PC-3 (cell line): ENCODE data around the gene NUDT11. TPM values are rescaled to one million over a fixed set of nuclear protein-coding genes. Genes with fewer than 3 reads are reported as not detected.
"Not testable (repeated sequence)": the region's sequence is repeated elsewhere in the genome, so short reads cannot be mapped to it uniquely, and the experiment has no call there.

ENCODE experiments used
- ATAC-seq: fragments of 200-7000 bp; cut with Tn5 transposase; 2 replicates; pipeline ENCODE4 v1.9.1; 2020; ENCODE audit warnings: mild to moderate bottlenecking, moderate library complexity
- BruUV-seq: library from RNA; stranded (reverse); fragments of 400-500 nt; replicated peaks from 2 replicates; lab custom pipeline; 2021; lab: Mats Ljungman, UMichigan
- CTCF ChIA-PET: fragments of 300-600 bp; sonication (Branson Sonifier 250); formaldehyde crosslinking; loops from one replicate; lab custom pipeline; 2022; ENCODE audit warnings: antibody characterized with exemption; lab: Charles Lee
- POLR2A ChIA-PET: fragments of 300-600 bp; sonication (Branson Sonifier 250); formaldehyde crosslinking; loops from one replicate; lab custom pipeline; 2022; ENCODE audit warnings: antibody characterized with exemption; ENCODE audit not compliant: unreplicated experiment; lab: Charles Lee
- DNase-seq: peaks from one replicate; pipeline ENCODE4 v3.0.0-alpha.2; 2015
- H2AFZ ChIP-seq: fragments of 300-600 bp; sonication (generic); 2 replicates; pipeline ENCODE4 v1.6.0; 2016; ENCODE audit warnings: antibody characterized with exemption, low read length
- H3F3A ChIP-seq: fragments of 300-600 bp; sonication (generic); one replicate; pipeline ENCODE4 v1.6.0; 2017; ENCODE audit warnings: antibody characterized with exemption, low read length, control low read depth, mild to moderate bottlenecking; ENCODE audit not compliant: unreplicated experiment
- H3K27ac ChIP-seq: fragments of 300-600 bp; sonication (generic); 2 replicates; pipeline ENCODE4 v1.5.1; 2016; ENCODE audit warnings: mild to moderate bottlenecking, low read length
- H3K27me3 ChIP-seq: fragments of 300-600 bp; sonication (generic); 2 replicates; pipeline ENCODE4 v1.6.1; 2016; ENCODE audit warnings: low read length, mixed read lengths
- H3K36me3 ChIP-seq: fragments of 300-600 bp; sonication (generic); 2 replicates; pipeline ENCODE4 v1.6.1; 2016; ENCODE audit warnings: low read depth, mixed run types, low read length, mixed read lengths
- H3K4me1 ChIP-seq: fragments of 300-600 bp; sonication (generic); 2 replicates; pipeline ENCODE4 v1.5.1; 2016; ENCODE audit warnings: low read length; ENCODE audit not compliant: insufficient read depth
- H3K4me2 ChIP-seq: fragments of 300-600 bp; sonication (generic); 2 replicates; pipeline ENCODE4 v1.6.0; 2016; ENCODE audit warnings: low read length
- H3K4me3 ChIP-seq: fragments of 300-600 bp; sonication (generic); 2 replicates; pipeline ENCODE4 v1.5.1; 2016; ENCODE audit warnings: mild to moderate bottlenecking, low read length, mixed read lengths
- H3K79me2 ChIP-seq: fragments of 300-600 bp; sonication (generic); 2 replicates; pipeline ENCODE4 v1.6.1; 2017; ENCODE audit warnings: low read length, mixed read lengths
- H3K9ac ChIP-seq: fragments of 300-600 bp; sonication (generic); 2 replicates; pipeline ENCODE4 v1.6.0; 2016; ENCODE audit warnings: mild to moderate bottlenecking, low read length
- H3K9me2 ChIP-seq: fragments of 300-600 bp; sonication (generic); replicated peaks from 2 replicates; pipeline ENCODE4 v1.6.1; 2016; ENCODE audit warnings: mixed run types, low read length, mixed read lengths
- H3K9me3 ChIP-seq: fragments of 300-600 bp; sonication (generic); 2 replicates; pipeline ENCODE4 v1.6.1; 2016; ENCODE audit warnings: low read length, mixed read lengths
- H4K20me1 ChIP-seq: fragments of 300-600 bp; sonication (generic); 2 replicates; pipeline ENCODE4 v1.6.1; 2016; ENCODE audit warnings: low read length, mixed read lengths
- EZH2 ChIP-seq: fragments of 300-600 bp; sonication (generic); IDR thresholded peaks from one replicate; pipeline ENCODE4 v1.6.1; 2017; ENCODE audit warnings: antibody characterized with exemption, mild to moderate bottlenecking, low read length; ENCODE audit not compliant: unreplicated experiment
- EZH2phosphoT487 ChIP-seq: fragments of 300-600 bp; sonication (generic); IDR thresholded peaks from 2 replicates; pipeline ENCODE4 v1.6.1; 2018; ENCODE audit warnings: mild to moderate bottlenecking, antibody characterized with exemption, low read length, borderline replicate concordance
- intact Hi-C: fragments of 100-400 bp; cut with micrococcal nuclease; formaldehyde crosslinking; loops from 2 replicates; pipeline ENCODE4 v1.9.0; 2023
- total RNA-seq: library from RNA; depleted of rRNA; stranded (reverse); fragments of >200 nt; gene quantifications from 2 replicates; pipeline ENCODE4 v1.2.3, GENCODE V29; 2014
- TF ChIP-seq, protein P1 (sequence below): fragments of 300-600 bp; sonication (generic); conservative IDR thresholded peaks from 2 replicates; pipeline ENCODE4 v1.5.1; 2017; ENCODE audit warnings: antibody characterized with exemption, low read depth, mild to moderate bottlenecking, low read length

Gene NUDT11
- total RNA-seq, 1 experiment from 2014 or later: 2.4 TPM

DNA sequence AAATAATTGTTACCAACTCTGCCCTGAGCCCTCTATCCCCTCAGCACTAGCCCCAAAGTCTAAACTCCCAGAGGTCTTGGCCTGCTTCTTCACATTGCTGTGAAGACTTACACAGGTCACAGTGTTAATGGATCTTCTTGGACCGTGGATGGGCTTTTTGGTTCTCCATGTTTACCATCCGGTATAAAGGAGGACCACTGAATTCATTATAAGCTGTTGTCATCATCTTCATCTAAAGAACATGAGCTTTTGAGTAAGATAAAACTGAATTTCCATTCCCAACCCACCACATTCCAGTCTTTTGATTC, 8.5 kb downstream of the NUDT11 start:
- BruUV-seq: no TSS peak
- no peaks in the 10 kb centered on the region for H3K79me2 ChIP-seq
- H3K36me3 ChIP-seq: no peaks in the 10 kb centered on the region
- H3K4me1 ChIP-seq: peaks cover 8% of the 10 kb centered on the region; the same call in 1 of the 2 replicates
- peak overlapping the region; percentile 97 for H2AFZ ChIP-seq
- ChIA-PET CTCF (interaction anchor here (0.7 to 1.8 kb wide), 2 partner anchors 118 to 373 kb away, joined by 4 to 8 read pairs; no protein-coding TSS in a partner anchor), POLR2A (no interaction called here)
- H4K20me1 ChIP-seq: no peaks in the 10 kb centered on the region
- DNase-seq (no peak), ATAC-seq (no peak)
- intact Hi-C loops: loop anchor here (1.0 to 5.0 kb wide), 2 partner anchors 124 to 773 kb away; no protein-coding TSS in a partner anchor
- no peaks in the 10 kb centered on the region for H3K9me3 ChIP-seq
- H3F3A ChIP-seq: no peaks in the 10 kb centered on the region
- H3K4me2 ChIP-seq: peak overlapping the region; percentile 80
- TF ChIP-seq, protein P1, sequence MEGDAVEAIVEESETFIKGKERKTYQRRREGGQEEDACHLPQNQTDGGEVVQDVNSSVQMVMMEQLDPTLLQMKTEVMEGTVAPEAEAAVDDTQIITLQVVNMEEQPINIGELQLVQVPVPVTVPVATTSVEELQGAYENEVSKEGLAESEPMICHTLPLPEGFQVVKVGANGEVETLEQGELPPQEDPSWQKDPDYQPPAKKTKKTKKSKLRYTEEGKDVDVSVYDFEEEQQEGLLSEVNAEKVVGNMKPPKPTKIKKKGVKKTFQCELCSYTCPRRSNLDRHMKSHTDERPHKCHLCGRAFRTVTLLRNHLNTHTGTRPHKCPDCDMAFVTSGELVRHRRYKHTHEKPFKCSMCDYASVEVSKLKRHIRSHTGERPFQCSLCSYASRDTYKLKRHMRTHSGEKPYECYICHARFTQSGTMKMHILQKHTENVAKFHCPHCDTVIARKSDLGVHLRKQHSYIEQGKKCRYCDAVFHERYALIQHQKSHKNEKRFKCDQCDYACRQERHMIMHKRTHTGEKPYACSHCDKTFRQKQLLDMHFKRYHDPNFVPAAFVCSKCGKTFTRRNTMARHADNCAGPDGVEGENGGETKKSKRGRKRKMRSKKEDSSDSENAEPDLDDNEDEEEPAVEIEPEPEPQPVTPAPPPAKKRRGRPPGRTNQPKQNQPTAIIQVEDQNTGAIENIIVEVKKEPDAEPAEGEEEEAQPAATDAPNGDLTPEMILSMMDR: 0 out of 2 replicates have a peak, but pooled peaks have one; percentile 8
- TF ChIP-seq EZH2phosphoT487 (no peak), EZH2 (no peak)
- no peak overlapping the region for H3K9ac ChIP-seq
- no peaks in the 10 kb centered on the region for H3K27me3 ChIP-seq
- H3K9me2 ChIP-seq: no peaks in the 10 kb centered on the region
- H3K27ac ChIP-seq: no peak overlapping the region
- H3K4me3 ChIP-seq: no peak overlapping the region

DNA sequence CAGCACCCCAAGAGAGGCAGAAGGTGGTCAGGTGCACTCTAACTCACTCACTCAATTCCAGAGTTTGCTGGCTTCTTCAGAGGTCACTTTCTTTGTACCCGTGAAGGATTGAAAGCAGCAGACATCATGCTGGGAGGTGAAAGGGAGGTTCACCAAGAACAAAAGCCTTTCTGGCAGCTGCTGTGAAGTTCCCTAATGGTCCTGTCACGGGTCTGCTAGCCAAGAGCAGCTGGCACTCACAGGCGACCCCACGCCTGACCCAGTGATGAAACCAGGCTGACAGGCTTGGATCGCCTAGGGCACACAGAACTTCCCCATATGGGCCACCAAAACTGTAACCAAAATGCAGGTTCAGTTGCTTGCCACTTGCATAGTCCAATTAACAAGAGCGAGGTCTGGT, 11.8 kb downstream of the NUDT11 start:
- Histone ChIP-seq H3K9me3 (no peaks in the 10 kb centered on the region), H4K20me1 (no peaks in the 10 kb centered on the region), H3K9ac (no peak overlapping the region), H3K9me2 (no peaks in the 10 kb centered on the region), H3K79me2 (no peaks in the 10 kb centered on the region), H3F3A (no peaks in the 10 kb centered on the region), H3K27me3 (no peaks in the 10 kb centered on the region), H2AFZ (no peak overlapping the region), H3K27ac (no peak overlapping the region), H3K4me2 (no peak overlapping the region), H3K4me3 (no peak overlapping the region), H3K36me3 (no peaks in the 10 kb centered on the region), H3K4me1 (peaks cover 8% of the 10 kb centered on the region; the same call in 1 of the 2 replicates)
- no peak for TF ChIP-seq EZH2
- no peak for TF ChIP-seq EZH2phosphoT487
- TF ChIP-seq, protein P1: no peak
- ChIA-PET POLR2A (no interaction called here), CTCF (no interaction called here)
- BruUV-seq: no TSS peak
- ATAC-seq (no peak), DNase-seq (no peak)
- intact Hi-C loops: loop anchor here (5.0 kb wide), 1 partner anchor 128 kb away; no protein-coding TSS in a partner anchor

DNA sequence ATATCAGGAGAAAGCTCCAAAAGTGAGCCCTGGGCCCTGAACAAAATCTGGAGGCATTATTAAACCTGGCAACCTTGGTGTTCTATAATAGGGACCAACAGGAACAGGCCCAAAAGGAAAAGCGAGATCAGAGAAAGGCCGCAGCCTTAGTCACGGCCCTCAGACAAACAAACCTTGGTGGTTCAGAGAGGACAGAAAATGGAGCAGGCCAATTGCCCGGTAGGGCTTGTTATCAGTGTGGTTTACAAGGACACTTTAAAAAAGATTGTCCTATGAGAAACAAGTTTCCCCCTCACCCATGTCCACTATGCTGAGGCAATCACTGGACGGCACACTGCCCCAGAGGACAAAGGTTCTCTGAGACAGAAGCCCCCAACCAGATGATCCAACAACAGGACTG, 14.0 kb downstream of the NUDT11 start:
- CTCF ChIA-PET, H3K79me2 ChIP-seq, H3K27me3 ChIP-seq, intact Hi-C loops, H3K9ac ChIP-seq, H3K4me2 ChIP-seq, H3K4me3 ChIP-seq, H3K9me2 ChIP-seq, DNase-seq, H2AFZ ChIP-seq, H3K27ac ChIP-seq, H3K4me1 ChIP-seq, H4K20me1 ChIP-seq, POLR2A ChIA-PET, BruUV-seq, H3K36me3 ChIP-seq, H3F3A ChIP-seq, ATAC-seq, H3K9me3 ChIP-seq: not testable (repeated sequence)
